H9 (cell line): ENCODE measurements around the gene IQGAP2. TPM values are rescaled to one million over a fixed set of nuclear protein-coding genes. Genes with fewer than 3 reads are reported as not detected.

Experiments
- DNase-seq: peaks from one replicate; pipeline ENCODE4 v3.0.0-alpha.2; 2017
- H2AFZ ChIP-seq: one replicate; pipeline ENCODE4 v1.6.1; 2013; ENCODE audit warnings: mild to moderate bottlenecking, low read length, control low read depth, moderate library complexity
- H2AK5ac ChIP-seq: 2 replicates; pipeline ENCODE4 v1.6.1; 2013; ENCODE audit warnings: low read length, control low read depth, mixed read lengths; ENCODE audit not compliant: insufficient read length
- H2BK120ac ChIP-seq: one replicate; pipeline ENCODE4 v1.6.1; 2013; ENCODE audit warnings: low read depth, mild to moderate bottlenecking, low read length, control low read depth, inconsistent platforms; ENCODE audit not compliant: poor library complexity, severe bottlenecking
- H2BK12ac ChIP-seq: 2 replicates; pipeline ENCODE4 v1.6.1; 2013; ENCODE audit warnings: low read length, control low read depth, mixed read lengths, low read depth; ENCODE audit not compliant: insufficient read length
- H2BK15ac ChIP-seq: 2 replicates; pipeline ENCODE4 v1.6.1; 2013; ENCODE audit warnings: low read depth, low read length, control low read depth
- H2BK20ac ChIP-seq: one replicate; pipeline ENCODE4 v1.6.1; 2013; ENCODE audit warnings: low read depth, mild to moderate bottlenecking, low read length, control low read depth, inconsistent platforms; ENCODE audit not compliant: poor library complexity, severe bottlenecking
- H2BK5ac ChIP-seq: 2 replicates; pipeline ENCODE4 v1.6.1; 2013; ENCODE audit warnings: low read length, control low read depth, mixed read lengths; ENCODE audit not compliant: insufficient read length
- H3K14ac ChIP-seq: 2 replicates; pipeline ENCODE4 v1.6.1; 2013; ENCODE audit warnings: low read length, control low read depth; ENCODE audit not compliant: insufficient read depth
- H3K18ac ChIP-seq: 2 replicates; pipeline ENCODE4 v1.6.1; 2013; ENCODE audit warnings: low read depth, mild to moderate bottlenecking, mixed read lengths, low read length, control low read depth; ENCODE audit not compliant: insufficient read length
- H3K23ac ChIP-seq: 2 replicates; pipeline ENCODE4 v1.6.1; 2013; ENCODE audit warnings: low read length, control low read depth, mixed read lengths, low read depth; ENCODE audit not compliant: insufficient read length
- H3K23me2 ChIP-seq: 2 replicates; pipeline ENCODE4 v1.6.1; 2013; ENCODE audit warnings: low read depth, mild to moderate bottlenecking, mixed read lengths, low read length, control low read depth; ENCODE audit not compliant: insufficient read length, poor library complexity, severe bottlenecking
- H3K27ac ChIP-seq: 2 replicates; pipeline ENCODE4 v1.5.1; 2013; ENCODE audit warnings: low read length, control low read depth, mixed read lengths, low read depth; ENCODE audit not compliant: insufficient read length
- H3K27me3 ChIP-seq: 2 replicates; pipeline ENCODE4 v1.6.1; 2013; ENCODE audit warnings: low read length, control low read depth, inconsistent platforms; ENCODE audit not compliant: insufficient read depth
- H3K4ac ChIP-seq: 2 replicates; pipeline ENCODE4 v1.6.1; 2013; ENCODE audit warnings: low read depth, mild to moderate bottlenecking, control low read depth, inconsistent platforms, low read length, moderate library complexity
- H3K4me1 ChIP-seq: 2 replicates; pipeline ENCODE4 v1.6.1; 2013; ENCODE audit warnings: low read length, control low read depth, inconsistent platforms; ENCODE audit not compliant: insufficient read depth
- H3K4me2 ChIP-seq: 2 replicates; pipeline ENCODE4 v1.6.1; 2013; ENCODE audit warnings: low read length, control low read depth, mixed read lengths; ENCODE audit not compliant: insufficient read length, insufficient read depth
- H3K56ac ChIP-seq: 2 replicates; pipeline ENCODE4 v1.6.1; 2013; ENCODE audit warnings: low read depth, mild to moderate bottlenecking, mixed read lengths, low read length, control low read depth; ENCODE audit not compliant: insufficient read length
- H3K79me1 ChIP-seq: 2 replicates; pipeline ENCODE4 v1.6.1; 2013; ENCODE audit warnings: low read depth, mild to moderate bottlenecking, moderate library complexity, low read length, control low read depth, inconsistent platforms; ENCODE audit not compliant: insufficient read depth, poor library complexity, severe bottlenecking
- H3K79me2 ChIP-seq: 2 replicates; pipeline ENCODE4 v1.6.1; 2013; ENCODE audit warnings: low read length, control low read depth, inconsistent platforms; ENCODE audit not compliant: insufficient read depth
- H3K9ac ChIP-seq: 2 replicates; pipeline ENCODE4 v1.6.1; 2013; ENCODE audit warnings: low read length, control low read depth, mixed read lengths; ENCODE audit not compliant: insufficient read length; ENCODE audit errors: extremely low read depth
- H3K9me3 ChIP-seq: one replicate; pipeline ENCODE4 v1.6.1; 2013; ENCODE audit warnings: low read depth, low read length, inconsistent platforms; ENCODE audit not compliant: control insufficient read depth
- H3T11ph ChIP-seq: one replicate; pipeline ENCODE4 v1.6.1; 2013; ENCODE audit warnings: mild to moderate bottlenecking, low read length, control low read depth, inconsistent platforms
- H4K20me1 ChIP-seq: one replicate; pipeline ENCODE4 v1.6.1; 2013; ENCODE audit not compliant: control insufficient read depth, insufficient read length, insufficient read depth
- H4K5ac ChIP-seq: 2 replicates; pipeline ENCODE4 v1.6.1; 2013; ENCODE audit warnings: low read depth, mild to moderate bottlenecking, mixed read lengths, low read length, control low read depth; ENCODE audit not compliant: insufficient read length
- H4K8ac ChIP-seq: replicated peaks from 2 replicates; pipeline ENCODE4 v1.6.1; 2013; ENCODE audit warnings: low read length, control low read depth, mixed read lengths, low read depth; ENCODE audit not compliant: insufficient read length
- H4K91ac ChIP-seq: 2 replicates; pipeline ENCODE4 v1.6.1; 2013; ENCODE audit warnings: low read depth, mild to moderate bottlenecking, moderate library complexity, mixed read lengths, low read length, control low read depth; ENCODE audit not compliant: insufficient read length
- H3K27ac Mint-ChIP-seq, 3 experiments: 2 replicates in 2 of 3; 3 replicates in 1 of 3; pipeline ENCODE4 v1.8.0; 2020 to 2021; ENCODE audit warnings: mixed read lengths in 3 of 3, mild to moderate bottlenecking in 1 of 3, moderate library complexity in 1 of 3
- H3K27me3 Mint-ChIP-seq: 2 replicates; pipeline ENCODE4 v1.8.0; 2021; ENCODE audit warnings: low read depth, mild to moderate bottlenecking, moderate library complexity, mixed read lengths
- H3K36me3 Mint-ChIP-seq, 3 experiments: 2 replicates in 2 of 3; 3 replicates in 1 of 3; pipeline ENCODE4 v1.8.0; 2020 to 2021; ENCODE audit warnings: low read depth in 3 of 3, mixed read lengths in 3 of 3; ENCODE audit not compliant: insufficient read depth in 1 of 3
- H3K4me1 Mint-ChIP-seq, 2 experiments: 2 replicates each; pipeline ENCODE4 v1.8.0; 2020; ENCODE audit warnings: mixed read lengths in 2 of 2
- H3K4me3 Mint-ChIP-seq, 2 experiments: 2 replicates in 1 of 2; 3 replicates in 1 of 2; pipeline ENCODE4 v1.8.0; 2020 to 2021; ENCODE audit warnings: mild to moderate bottlenecking in 2 of 2, mixed read lengths in 2 of 2, moderate library complexity in 1 of 2
- H3K9me3 Mint-ChIP-seq, 2 experiments: 2 replicates in 1 of 2; 3 replicates in 1 of 2; pipeline ENCODE4 v1.8.0; 2020; ENCODE audit warnings: mild to moderate bottlenecking in 2 of 2, mixed read lengths in 2 of 2, moderate library complexity in 1 of 2
- whole genome bisulfite sequencing: extraction: QIAGEN DNeasy Blood & Tissue Kit; methylation state at CpG from one replicate; pipeline ENCODE4 v1.1.7; 2013; ENCODE audit warnings: missing lambda C conversion rate, low lambda C conversion rate, mixed read lengths; ENCODE audit not compliant: insufficient read length; ENCODE audit errors: extremely low coverage; 5-methylcytosine and 5-hydroxymethylcytosine counted together
- total RNA-seq: library from RNA; stranded (reverse); gene quantifications from 2 replicates; pipeline ENCODE4 v1.2.1, GENCODE V29; 2021
- TF ChIP-seq, protein P1 (sequence below): fragments of 200-600 bp; sonication (generic); conservative IDR thresholded peaks from 3 replicates; pipeline ENCODE4 v1.8.0; 2021; ENCODE audit warnings: antibody characterized with exemption, mild to moderate bottlenecking

The IQGAP2 gene
- total RNA-seq, 1 experiment from 2014 or later, result 22.5 TPM

DNA sequence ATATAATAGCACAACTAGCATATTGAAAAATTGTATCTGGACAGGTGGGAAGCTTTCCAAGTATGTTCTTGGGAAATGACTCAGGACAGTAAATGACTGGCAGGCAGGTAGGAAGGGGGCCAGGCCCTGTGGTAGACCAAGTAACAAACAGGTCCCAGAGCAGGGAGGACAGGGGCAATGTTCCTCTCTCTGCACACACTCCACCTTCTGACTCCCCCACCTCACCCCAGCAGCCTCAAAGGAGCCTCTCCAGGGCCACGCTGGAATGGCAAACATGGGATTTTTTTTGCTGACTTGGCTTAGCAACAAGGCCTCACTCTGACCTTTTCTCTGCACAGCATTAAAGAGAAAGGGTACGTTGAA lies 31.1 kb upstream of the IQGAP2 start:
- Histone ChIP-seq H4K8ac (no peak overlapping the region), H4K5ac (no peak overlapping the region), H3K4ac (no peak overlapping the region), H3K9ac (no peak overlapping the region), H3K27ac (no peak overlapping the region), H3K4me1 (no peaks in the 10 kb centered on the region), H3K18ac (no peak overlapping the region), H2AFZ (no peak overlapping the region), H2BK15ac (no peak overlapping the region), H3K27me3 (no peaks in the 10 kb centered on the region), H3K79me2 (no peaks in the 10 kb centered on the region), H4K20me1 (no peaks in the 10 kb centered on the region), H3K14ac (peak overlapping the region; percentile 8; the same call in 1 of the 2 replicates), H4K91ac (no peak overlapping the region), H3K23ac (no peak overlapping the region), H3K56ac (no peak overlapping the region), H2BK12ac (no peak overlapping the region), H2BK120ac (no peak overlapping the region), H3K79me1 (no peaks in the 10 kb centered on the region), H3K9me3 (no peaks in the 10 kb centered on the region), H3K4me2 (no peak overlapping the region), H2BK20ac (no peak overlapping the region), H3K23me2 (no peaks in the 10 kb centered on the region), H3T11ph (no peak overlapping the region), H2AK5ac (no peak overlapping the region), H2BK5ac (no peak overlapping the region)
- no peaks in the 10 kb centered on the region for H3K9me3 Mint-ChIP-seq
- H3K27me3 Mint-ChIP-seq, result no peaks in the 10 kb centered on the region
- TF ChIP-seq, protein P1, sequence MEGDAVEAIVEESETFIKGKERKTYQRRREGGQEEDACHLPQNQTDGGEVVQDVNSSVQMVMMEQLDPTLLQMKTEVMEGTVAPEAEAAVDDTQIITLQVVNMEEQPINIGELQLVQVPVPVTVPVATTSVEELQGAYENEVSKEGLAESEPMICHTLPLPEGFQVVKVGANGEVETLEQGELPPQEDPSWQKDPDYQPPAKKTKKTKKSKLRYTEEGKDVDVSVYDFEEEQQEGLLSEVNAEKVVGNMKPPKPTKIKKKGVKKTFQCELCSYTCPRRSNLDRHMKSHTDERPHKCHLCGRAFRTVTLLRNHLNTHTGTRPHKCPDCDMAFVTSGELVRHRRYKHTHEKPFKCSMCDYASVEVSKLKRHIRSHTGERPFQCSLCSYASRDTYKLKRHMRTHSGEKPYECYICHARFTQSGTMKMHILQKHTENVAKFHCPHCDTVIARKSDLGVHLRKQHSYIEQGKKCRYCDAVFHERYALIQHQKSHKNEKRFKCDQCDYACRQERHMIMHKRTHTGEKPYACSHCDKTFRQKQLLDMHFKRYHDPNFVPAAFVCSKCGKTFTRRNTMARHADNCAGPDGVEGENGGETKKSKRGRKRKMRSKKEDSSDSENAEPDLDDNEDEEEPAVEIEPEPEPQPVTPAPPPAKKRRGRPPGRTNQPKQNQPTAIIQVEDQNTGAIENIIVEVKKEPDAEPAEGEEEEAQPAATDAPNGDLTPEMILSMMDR, result no peak
- peaks cover 10 to 13% of the 10 kb centered on the region in 2 experiments for H3K4me1 Mint-ChIP-seq
- no CpG with 5 or more reads among the region's 2 CpGs for WGBS
- H3K36me3 Mint-ChIP-seq, result no peaks in the 10 kb centered on the region; a peak in 1 of 7 replicates
- H3K27ac Mint-ChIP-seq, result no peak overlapping the region
- H3K4me3 Mint-ChIP-seq, result no peak overlapping the region
- no peak for DNase-seq
